ENCODE results near the gene PPP2R2C.

The PPP2R2C gene

GRCh38 chr4:6307230-6307629 is 165.2 kb downstream of the PPP2R2C start:
- DNase-seq (ENCODE audit: insufficient read length, low spot score) = no peak
- TF ChIP-seq SPI1 (IDR thresholded peaks at IDR 0.05; ENCODE audit: low read depth, low read length) = no peak
- TF ChIP-seq TAF1 (IDR thresholded peaks at IDR 0.05; ENCODE audit: low read depth, low read length) = no peak
- no peak for TF ChIP-seq POU2F2 (IDR thresholded peaks at IDR 0.05; ENCODE audit: low read depth, low read length)
- no peak for FAIRE-seq

GRCh38 chr4:6306299-6306698 is 166.1 kb downstream of the PPP2R2C start:
- TF ChIP-seq SPI1 (IDR thresholded peaks at IDR 0.05; ENCODE audit: low read depth, low read length) (no peak), POLR2AphosphoS5 (IDR thresholded peaks at IDR 0.05; ENCODE audit: low read depth, low read length) (no peak), TAF1 (IDR thresholded peaks at IDR 0.05; ENCODE audit: low read depth, low read length) (no peak), POU2F2 (IDR thresholded peaks at IDR 0.05; ENCODE audit: low read depth, low read length) (no peak), POLR2A (IDR thresholded peaks at IDR 0.05; ENCODE audit: low read depth, low read length) (no peak), PAX5 (IDR thresholded peaks at IDR 0.05; ENCODE audit: insufficient read depth, low read length, severe bottlenecking) (no peak)
- no peak for FAIRE-seq
- no peak for DNase-seq (ENCODE audit: insufficient read length, low spot score)

GRCh38 chr4:6303943-6304342 is 168.5 kb downstream of the PPP2R2C start:
- TF ChIP-seq PAX5 (IDR thresholded peaks at IDR 0.05; ENCODE audit: insufficient read depth, low read length, severe bottlenecking) = no peak
- TF ChIP-seq POLR2A (IDR thresholded peaks at IDR 0.05; ENCODE audit: low read depth, low read length) = no peak
- TF ChIP-seq POLR2AphosphoS5 (IDR thresholded peaks at IDR 0.05; ENCODE audit: low read depth, low read length) = no peak
- no peak for TF ChIP-seq TAF1 (IDR thresholded peaks at IDR 0.05; ENCODE audit: low read depth, low read length)
- TF ChIP-seq POU2F2 (IDR thresholded peaks at IDR 0.05; ENCODE audit: low read depth, low read length) = no peak
- no peak for TF ChIP-seq SPI1 (IDR thresholded peaks at IDR 0.05; ENCODE audit: low read depth, low read length)
- FAIRE-seq (no peak), DNase-seq (ENCODE audit: insufficient read length, low spot score) (no peak)

- no peak for TF ChIP-seq POLR2AphosphoS5 (IDR thresholded peaks at IDR 0.05; ENCODE audit: low read depth, low read length)
- no peak for TF ChIP-seq TAF1 (IDR thresholded peaks at IDR 0.05; ENCODE audit: low read depth, low read length)
- no peak for TF ChIP-seq POLR2A (IDR thresholded peaks at IDR 0.05; ENCODE audit: low read depth, low read length)
- TF ChIP-seq POU2F2 (IDR thresholded peaks at IDR 0.05; ENCODE audit: low read depth, low read length) = no peak
- no peak for TF ChIP-seq PAX5 (IDR thresholded peaks at IDR 0.05; ENCODE audit: insufficient read depth, low read length, severe bottlenecking)
- TF ChIP-seq SPI1 (IDR thresholded peaks at IDR 0.05; ENCODE audit: low read depth, low read length) = no peak
- FAIRE-seq (no peak), DNase-seq (ENCODE audit: insufficient read length, low spot score) (no peak)
Measured at GRCh38 chr4:6302869-6303268, 169.5 kb downstream of the PPP2R2C start.

DNA sequence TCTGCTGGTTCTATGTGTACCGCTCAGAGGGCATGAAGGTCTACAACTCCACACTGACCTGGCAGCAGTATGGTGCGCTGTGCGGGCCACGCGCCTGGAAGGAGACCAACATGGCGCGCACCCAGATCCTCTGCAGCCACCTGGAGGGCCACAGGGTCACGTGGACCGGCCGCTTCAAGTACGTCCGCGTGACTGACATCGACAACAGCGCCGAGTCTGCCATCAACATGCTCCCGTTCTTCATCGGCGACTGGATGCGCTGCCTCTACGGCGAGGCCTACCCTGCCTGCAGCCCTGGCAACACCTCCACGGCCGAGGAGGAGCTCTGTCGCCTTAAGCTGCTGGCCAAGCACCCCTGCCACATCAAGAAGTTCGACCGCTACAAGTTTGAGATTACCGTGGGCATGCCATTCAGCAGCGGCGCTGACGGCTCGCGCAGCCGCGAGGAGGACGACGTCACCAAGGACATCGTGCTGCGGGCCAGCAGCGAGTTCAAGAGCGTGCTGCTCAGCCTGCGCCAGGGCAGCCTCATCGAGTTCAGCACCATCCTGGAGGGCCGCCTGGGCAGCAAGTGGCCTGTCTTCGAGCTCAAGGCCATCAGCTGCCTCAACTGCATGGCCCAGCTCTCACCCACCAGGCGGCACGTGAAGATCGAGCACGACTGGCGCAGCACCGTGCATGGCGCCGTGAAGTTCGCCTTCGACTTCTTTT is 170.5 kb downstream of the PPP2R2C start:
- no peak for TF ChIP-seq SPI1 (IDR thresholded peaks at IDR 0.05; ENCODE audit: low read depth, low read length)
- no peak for TF ChIP-seq PAX5 (IDR thresholded peaks at IDR 0.05; ENCODE audit: insufficient read depth, low read length, severe bottlenecking)
- TF ChIP-seq TAF1 (IDR thresholded peaks at IDR 0.05; ENCODE audit: low read depth, low read length) = no peak

DNA sequence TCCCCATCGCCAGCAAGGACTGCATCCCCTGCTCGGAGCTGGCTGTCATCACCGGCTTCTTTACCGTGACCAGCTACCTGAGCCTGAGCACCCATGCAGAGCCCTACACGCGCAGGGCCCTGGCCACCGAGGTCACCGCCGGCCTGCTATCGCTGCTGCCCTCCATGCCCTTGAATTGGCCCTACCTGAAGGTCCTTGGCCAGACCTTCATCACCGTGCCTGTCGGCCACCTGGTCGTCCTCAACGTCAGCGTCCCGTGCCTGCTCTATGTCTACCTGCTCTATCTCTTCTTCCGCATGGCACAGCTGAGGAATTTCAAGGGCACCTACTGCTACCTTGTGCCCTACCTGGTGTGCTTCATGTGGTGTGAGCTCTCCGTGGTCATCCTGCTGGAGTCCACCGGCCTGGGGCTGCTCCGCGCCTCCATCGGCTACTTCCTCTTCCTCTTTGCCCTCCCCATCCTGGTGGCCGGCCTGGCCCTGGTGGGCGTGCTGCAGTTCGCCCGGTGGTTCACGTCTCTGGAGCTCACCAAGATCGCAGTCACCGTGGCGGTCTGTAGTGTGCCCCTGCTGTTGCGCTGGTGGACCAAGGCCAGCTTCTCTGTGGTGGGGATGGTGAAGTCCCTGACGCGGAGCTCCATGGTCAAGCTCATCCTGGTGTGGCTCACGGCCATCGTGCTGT is 171.2 kb downstream of the PPP2R2C start:
- DNase-seq (ENCODE audit: insufficient read length, low spot score) (no peak), FAIRE-seq (no peak)

More for the DNA sequence above, 170.5 kb downstream of the PPP2R2C start:
- DNase-seq (ENCODE audit: insufficient read length, low spot score) (no peak), FAIRE-seq (no peak)

DNA sequence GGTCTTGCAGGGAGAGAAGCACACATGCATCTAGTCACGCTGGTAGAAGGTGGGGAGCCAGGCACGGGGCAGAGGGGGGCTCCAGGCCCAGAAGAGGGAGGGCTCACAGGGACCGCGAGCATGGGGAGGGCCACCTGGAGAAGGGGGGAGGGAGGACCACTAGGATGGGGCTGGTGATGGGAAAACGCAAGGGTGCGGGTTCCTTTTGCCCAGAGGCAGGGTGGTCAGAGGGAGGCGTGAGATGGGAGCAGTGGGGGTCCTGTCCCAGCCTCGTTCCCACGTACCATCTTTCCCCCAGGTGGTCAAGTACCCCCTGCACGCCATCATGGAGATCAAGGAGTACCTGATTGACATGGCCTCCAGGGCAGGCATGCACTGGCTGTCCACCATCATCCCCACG is 172.1 kb downstream of the PPP2R2C start:
- DNase-seq (ENCODE audit: insufficient read length, low spot score) = no peak

More for the DNA sequence above, 171.2 kb downstream of the PPP2R2C start:
- TF ChIP-seq PAX5 (IDR thresholded peaks at IDR 0.05; ENCODE audit: insufficient read depth, low read length, severe bottlenecking) (no peak), POLR2A (IDR thresholded peaks at IDR 0.05; ENCODE audit: low read depth, low read length) (no peak), POU2F2 (IDR thresholded peaks at IDR 0.05; ENCODE audit: low read depth, low read length) (no peak), SPI1 (IDR thresholded peaks at IDR 0.05; ENCODE audit: low read depth, low read length) (no peak), POLR2AphosphoS5 (IDR thresholded peaks at IDR 0.05; ENCODE audit: low read depth, low read length) (no peak), TAF1 (IDR thresholded peaks at IDR 0.05; ENCODE audit: low read depth, low read length) (no peak)

DNA sequence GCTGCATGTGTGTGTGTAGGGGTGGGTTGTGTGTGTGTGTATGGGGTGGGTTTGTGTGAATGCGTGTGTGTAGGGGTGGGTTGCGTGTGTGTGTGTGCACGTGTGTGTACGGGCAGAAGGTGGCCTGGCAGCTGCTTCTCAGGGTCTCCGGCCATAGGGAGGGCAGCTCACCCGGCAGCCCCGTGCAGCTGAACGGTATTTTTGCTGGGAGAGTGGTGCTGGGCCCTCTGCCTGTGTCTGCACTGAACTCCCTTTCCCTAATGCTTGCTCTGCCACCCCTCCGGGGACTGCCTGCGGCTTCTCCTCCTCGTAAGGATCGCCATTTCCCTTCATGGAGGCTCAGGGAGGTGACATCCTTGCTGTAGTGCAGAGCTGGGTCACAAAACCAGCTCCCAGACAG is 172.5 kb downstream of the PPP2R2C start:
- FAIRE-seq (no peak), DNase-seq (ENCODE audit: insufficient read length, low spot score) (no peak)
- no peak for TF ChIP-seq TAF1 (IDR thresholded peaks at IDR 0.05; ENCODE audit: low read depth, low read length)

More for the DNA sequence above, 172.1 kb downstream of the PPP2R2C start:
- TF ChIP-seq TAF1 (IDR thresholded peaks at IDR 0.05; ENCODE audit: low read depth, low read length) (no peak), POU2F2 (IDR thresholded peaks at IDR 0.05; ENCODE audit: low read depth, low read length) (no peak), POLR2AphosphoS5 (IDR thresholded peaks at IDR 0.05; ENCODE audit: low read depth, low read length) (no peak), POLR2A (IDR thresholded peaks at IDR 0.05; ENCODE audit: low read depth, low read length) (no peak), SPI1 (IDR thresholded peaks at IDR 0.05; ENCODE audit: low read depth, low read length) (no peak), PAX5 (IDR thresholded peaks at IDR 0.05; ENCODE audit: insufficient read depth, low read length, severe bottlenecking) (no peak)
- FAIRE-seq = no peak

DNA sequence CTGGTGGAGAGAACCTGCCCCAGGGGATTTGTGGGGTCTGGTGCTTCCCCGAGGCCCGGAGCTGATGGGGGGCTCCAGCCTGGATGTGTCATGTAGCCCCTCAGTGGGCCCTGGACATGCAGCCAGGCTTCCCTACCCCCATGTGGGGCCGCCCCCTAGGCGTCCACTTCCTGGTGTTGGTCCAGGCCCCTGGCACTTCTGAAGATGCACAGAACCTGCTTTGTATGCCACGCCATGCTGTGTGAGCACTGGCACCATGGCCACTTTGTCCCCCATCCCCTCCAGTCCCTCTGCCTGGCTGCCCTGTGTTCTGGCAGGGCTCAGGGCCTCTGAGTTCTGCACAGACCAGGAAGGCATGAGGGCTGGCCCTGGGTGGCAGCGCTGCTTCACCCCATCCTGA is 173.6 kb downstream of the PPP2R2C start:
- TF ChIP-seq SPI1 (IDR thresholded peaks at IDR 0.05; ENCODE audit: low read depth, low read length) = no peak
- TF ChIP-seq TAF1 (IDR thresholded peaks at IDR 0.05; ENCODE audit: low read depth, low read length) = no peak
- no peak for TF ChIP-seq POLR2AphosphoS5 (IDR thresholded peaks at IDR 0.05; ENCODE audit: low read depth, low read length)
- no peak for TF ChIP-seq POLR2A (IDR thresholded peaks at IDR 0.05; ENCODE audit: low read depth, low read length)
- TF ChIP-seq POU2F2 (IDR thresholded peaks at IDR 0.05; ENCODE audit: low read depth, low read length) = no peak
- no peak for TF ChIP-seq PAX5 (IDR thresholded peaks at IDR 0.05; ENCODE audit: insufficient read depth, low read length, severe bottlenecking)
- no peak for FAIRE-seq

GRCh38 chr4:6298035-6298434 is 174.4 kb downstream of the PPP2R2C start:
- FAIRE-seq = no peak
- TF ChIP-seq POLR2A (IDR thresholded peaks at IDR 0.05; ENCODE audit: low read depth, low read length) (no peak), POLR2AphosphoS5 (IDR thresholded peaks at IDR 0.05; ENCODE audit: low read depth, low read length) (no peak)
- DNase-seq (ENCODE audit: insufficient read length, low spot score) = no peak

More for the DNA sequence above, 173.6 kb downstream of the PPP2R2C start:
- DNase-seq (ENCODE audit: insufficient read length, low spot score) = no peak
